Fibroblast of peridontal ligament (primary cell): ENCODE measurements around the gene SPEN.
"Not testable (repeated sequence)": the region's sequence is repeated elsewhere in the genome, so short reads cannot be mapped to it uniquely, and the experiment has no call there.

Experiments used
- DNase-seq: peaks from one replicate; pipeline ENCODE4 v3.0.0-alpha.2; 2010; ENCODE audit errors: extremely low read depth

SPEN gene

DNA sequence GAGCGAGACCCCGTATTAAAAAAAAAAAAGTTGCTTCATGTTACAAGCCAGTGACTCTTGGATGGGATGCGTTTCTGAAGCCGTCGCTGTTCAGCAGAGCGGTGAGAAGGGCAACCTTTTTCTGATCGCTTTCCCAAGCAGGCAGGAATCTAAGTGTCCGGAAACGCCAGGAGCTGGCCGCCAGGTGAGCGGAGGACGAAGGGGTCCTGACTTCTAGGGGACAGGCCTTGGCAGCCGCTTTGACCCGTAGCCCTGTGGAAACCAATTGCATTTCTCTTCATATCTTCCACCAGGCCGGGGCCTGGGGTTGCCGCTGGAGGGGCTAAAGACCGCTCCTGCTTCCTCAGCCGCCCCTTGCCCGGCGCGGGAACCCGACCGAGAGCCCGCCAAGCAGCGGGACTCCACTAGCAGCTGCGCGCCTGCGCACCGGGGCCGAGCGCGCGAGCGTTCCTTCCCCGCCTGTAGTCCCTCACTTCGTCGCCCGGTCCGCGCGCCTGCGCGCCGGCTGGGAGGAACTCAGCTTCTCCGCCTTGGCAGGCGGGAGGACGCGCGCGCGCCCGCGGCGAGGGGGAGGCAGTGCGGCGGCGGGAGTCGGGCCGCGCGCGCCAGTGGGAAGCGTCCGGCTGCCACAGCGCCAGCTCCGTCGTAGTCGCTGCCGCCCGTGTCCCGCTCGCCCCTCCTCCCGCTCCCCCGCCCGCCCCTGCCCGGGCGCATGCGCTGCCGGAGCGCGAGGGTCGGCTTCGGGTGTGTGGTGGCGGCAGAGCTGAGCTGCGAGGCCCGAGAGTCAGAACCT is at the start of gene SPEN:
Gene SPEN, plus strand, starts transcription at position 608 of the 793 bp plus-strand sequence. CDS start 361 bp downstream, outside the sequence.
- DNase-seq = peak; percentile 92

- peak; percentile 97 for DNase-seq
Observed at GRCh38 chr1:15799004-15799867, 48.3 kb upstream of the SPEN start.

- DNase-seq = peak; percentile 12
Observed at GRCh38 chr1:15799928-15800835, 47.3 kb upstream of the SPEN start.

- peak; percentile 69 for DNase-seq
Observed at GRCh38 chr1:15802234-15802965, 45.1 kb upstream of the SPEN start.

GRCh38 chr1:15803380-15803779 is 44.1 kb upstream of the SPEN start:
- peak; percentile 37 for DNase-seq

DNA sequence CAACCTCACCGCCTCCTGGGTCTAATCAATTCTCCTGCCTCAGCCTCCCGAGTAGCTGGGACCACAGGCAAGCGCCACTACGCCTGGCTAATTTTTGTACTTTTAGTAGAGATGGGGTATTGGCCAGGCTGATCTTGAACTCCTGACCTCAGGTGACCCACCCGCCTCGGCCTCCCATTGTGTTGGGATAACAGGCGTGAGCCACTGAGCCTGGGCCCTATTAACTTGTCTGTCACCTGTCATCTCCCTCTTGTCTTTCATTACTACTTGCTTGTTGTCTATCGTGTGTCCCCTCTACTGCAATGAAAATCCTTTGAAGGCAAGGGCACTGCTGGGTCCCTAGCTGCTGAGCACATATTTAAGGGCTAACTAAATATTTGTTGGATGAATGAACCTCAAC is 43.4 kb upstream of the SPEN start:
- no peak for DNase-seq

- DNase-seq = peak; percentile 18
Observed at GRCh38 chr1:15807121-15807520, 40.4 kb upstream of the SPEN start.

GRCh38 chr1:15807549-15807948 is 40.0 kb upstream of the SPEN start, which contains the start of gene UQCRHL:
TSS of gene UQCRHL (minus strand) at chr1:15807649. CDS start at chr1:15807649, 0 bp downstream.
- not testable (repeated sequence) for DNase-seq

- no peak for DNase-seq
Observed at GRCh38 chr1:15808955-15809354, 38.6 kb upstream of the SPEN start.

GRCh38 chr1:15810073-15810472 is 37.4 kb upstream of the SPEN start:
- DNase-seq = peak; percentile 28

DNA sequence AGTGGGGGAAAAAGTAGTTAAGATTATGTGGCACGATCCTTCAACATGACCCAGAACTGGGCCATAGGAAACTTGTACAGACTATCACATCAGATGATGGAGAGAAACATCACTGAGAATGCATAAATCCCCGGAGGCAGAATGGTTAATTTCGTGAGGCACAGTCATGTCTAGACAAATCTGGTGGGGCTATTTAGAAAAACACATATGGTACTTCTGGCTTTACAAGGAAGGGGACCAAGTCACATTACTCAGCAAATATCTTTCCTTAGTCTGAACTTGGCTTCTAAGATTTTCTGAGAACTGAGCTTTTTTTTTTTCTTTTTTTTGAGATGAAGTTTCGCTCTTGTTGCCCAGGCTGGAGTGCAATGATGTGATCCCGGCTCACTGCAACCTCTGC is 30.8 kb upstream of the SPEN start:
- peak; percentile 24 for DNase-seq

DNA sequence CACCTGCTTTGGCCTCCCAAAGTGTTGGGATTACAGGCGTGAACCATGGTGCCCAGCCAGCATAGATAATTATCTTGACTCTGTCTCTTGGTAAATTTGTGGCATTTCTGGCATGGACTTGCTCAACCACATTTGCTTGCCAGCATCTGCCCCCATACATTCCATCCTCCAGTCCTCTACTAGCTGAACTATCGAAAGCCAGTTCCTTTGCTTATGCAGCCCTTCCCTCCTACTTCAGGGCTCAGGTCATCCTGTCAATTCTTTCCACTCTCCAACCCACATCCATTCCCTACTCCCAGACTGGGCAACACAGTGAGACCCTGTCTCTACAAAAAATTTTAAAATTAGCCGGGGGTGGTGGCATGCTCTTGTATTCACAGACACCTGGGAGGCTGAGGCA is 27.0 kb upstream of the SPEN start:
- DNase-seq = peak; percentile 38

- DNase-seq = no peak
Observed at GRCh38 chr1:15825800-15826199, 21.7 kb upstream of the SPEN start.

- DNase-seq = no peak
Observed at GRCh38 chr1:15826810-15827507, 20.5 kb upstream of the SPEN start.

GRCh38 chr1:15827567-15827966 is 19.9 kb upstream of the SPEN start:
- not testable (repeated sequence) for DNase-seq

GRCh38 chr1:15828931-15829330 is 18.6 kb upstream of the SPEN start:
- DNase-seq = not testable (repeated sequence)

DNA sequence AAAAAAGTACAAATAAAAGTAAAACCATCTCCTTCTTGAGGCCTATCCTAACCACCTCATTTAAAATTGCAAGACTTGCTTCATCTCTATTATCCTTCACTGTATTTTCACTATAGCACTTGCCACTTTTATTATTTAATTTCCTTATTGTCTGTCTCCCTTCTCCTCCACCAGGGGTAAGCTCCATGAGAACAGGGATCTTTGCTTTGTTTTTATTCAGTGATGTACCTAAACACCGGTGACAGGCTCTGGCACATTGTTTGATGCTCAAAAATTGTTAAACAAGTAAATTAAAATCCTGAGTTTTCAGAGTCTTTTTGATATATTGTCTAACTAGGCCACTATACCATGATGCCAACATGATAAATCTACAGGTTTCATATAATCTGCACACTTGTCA is 17.2 kb upstream of the SPEN start:
- no peak for DNase-seq

DNA sequence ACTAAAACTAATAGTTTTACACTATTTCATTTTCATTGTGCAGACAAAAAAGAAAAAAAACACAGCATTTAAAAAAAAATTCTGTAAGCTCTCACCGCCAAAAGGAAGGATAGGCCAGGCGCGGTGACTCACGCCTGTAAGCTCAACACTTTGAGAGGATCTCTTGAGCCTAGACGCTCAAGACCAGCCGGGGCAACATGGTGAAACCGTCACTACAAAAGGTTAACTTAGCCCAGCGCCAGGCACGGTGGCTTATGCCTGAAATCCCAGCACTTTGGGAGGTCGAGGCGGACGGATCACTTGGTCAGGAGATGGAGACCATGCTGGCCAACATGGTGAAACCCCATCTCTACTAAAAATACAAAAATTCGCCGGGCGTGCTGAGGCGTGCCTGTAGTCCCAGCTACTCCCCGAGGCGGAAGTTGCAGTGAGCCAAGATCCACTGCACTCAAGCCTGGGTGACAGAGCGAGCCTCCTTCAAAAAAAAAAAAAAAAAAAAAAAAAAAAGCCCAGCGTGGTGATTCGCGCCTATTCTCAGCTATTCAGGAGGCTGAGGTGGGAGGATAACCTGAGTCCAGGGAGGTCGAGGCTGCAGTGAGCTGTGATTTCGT is 14.3 kb upstream of the SPEN start:
- no peak for DNase-seq

DNA sequence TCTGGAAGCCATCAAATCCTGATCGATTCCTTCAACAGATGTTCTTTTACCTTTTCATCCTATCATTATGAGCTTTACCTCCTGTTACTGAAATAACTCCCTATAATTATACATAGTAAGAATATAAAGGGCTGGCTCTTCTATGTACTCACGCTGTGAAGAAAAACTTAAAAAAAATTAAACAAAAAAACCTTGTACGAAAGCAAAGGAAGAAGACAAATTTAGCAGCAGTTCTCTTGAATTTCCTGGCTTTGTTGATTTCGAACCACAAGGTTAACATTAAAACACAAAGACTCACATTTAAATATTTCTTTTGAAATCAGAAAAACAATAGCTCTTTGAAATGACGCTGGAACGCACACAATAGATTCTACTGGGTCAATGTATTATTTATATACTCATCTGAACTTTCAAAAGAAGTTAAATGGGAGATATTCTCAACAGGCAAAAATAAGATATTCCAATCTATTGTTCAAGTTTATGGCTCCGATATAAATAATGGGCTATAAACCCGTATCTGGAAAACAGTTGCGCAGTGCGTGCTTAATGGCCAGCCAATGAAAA is 13.6 kb upstream of the SPEN start:
- DNase-seq = no peak
